Prostate gland (tissue), 2 donors: ENCODE results near the gene CCDC47.

Experiments used
- CTCF ChIP-seq, 4 experiments: fragments of 200-600 bp in 2 of 4; fragments of 450-650 bp in 2 of 4; sonication (generic) in 2 of 4; IDR thresholded peaks; 1 replicate in 3 of 4; 2 replicates in 1 of 4; pipeline ENCODE4 v1.5.1; 2016 to 2019; ENCODE audit warnings: antibody characterized with exemption in 4 of 4, mild to moderate bottlenecking in 2 of 4, moderate library complexity in 2 of 4
- POLR2AphosphoS5 ChIP-seq: sonication (generic); formaldehyde crosslinking; IDR thresholded peaks from one replicate; pipeline ENCODE4 v1.6.1; 2017; ENCODE audit warnings: antibody characterized with exemption

- TF ChIP-seq CTCF (IDR thresholded peaks at IDR 0.05) (no peak), POLR2AphosphoS5 (no peak)
Observed at GRCh38 chr17:63735691-63736090, 37.7 kb downstream of the CCDC47 start.
